H1 (cell line): ENCODE results near the gene SLC51B.

Source experiments
- CREB1 ChIP-seq: IDR thresholded peaks from 2 replicates; pipeline ENCODE4 v1.6.1; 2012; ENCODE audit warnings: inconsistent platforms
- CTCF ChIP-seq, 3 experiments: IDR thresholded peaks; 1 replicate in 2 of 3; 2 replicates in 1 of 3; pipeline versions ENCODE4 v1.5.1 to v1.6.1; 2011; ENCODE audit warnings: low read length in 3 of 3, mild to moderate bottlenecking in 3 of 3, inconsistent platforms in 2 of 3, low read depth in 1 of 3, moderate library complexity in 1 of 3; ENCODE audit not compliant: insufficient read depth in 1 of 3; ENCODE audit errors: control extremely low read depth in 1 of 3
- GABPA ChIP-seq: IDR thresholded peaks from 2 replicates; pipeline ENCODE4 v1.6.1; 2011; ENCODE audit warnings: mild to moderate bottlenecking, low read length, moderate library complexity, borderline replicate concordance; ENCODE audit not compliant: insufficient read depth
- POLR2A ChIP-seq, 2 experiments: IDR thresholded peaks; 1 replicate in 1 of 2; 2 replicates in 1 of 2; pipeline ENCODE4 v1.6.1; 2011; ENCODE audit warnings: low read depth in 2 of 2, low read length in 2 of 2, mild to moderate bottlenecking in 2 of 2; ENCODE audit errors: control extremely low read depth in 1 of 2
- SP4 ChIP-seq: IDR thresholded peaks from 2 replicates; pipeline ENCODE4 v1.6.1; 2012; ENCODE audit warnings: low read length, inconsistent platforms

- TF ChIP-seq CREB1: no peak
- TF ChIP-seq CTCF (IDR thresholded peaks at IDR 0.05; ENCODE audit: control extremely low read depth in 1 of 3, insufficient read depth in 1 of 3, low read depth in 1 of 3, low read length in 3 of 3): no peak
- TF ChIP-seq SP4: no peak
- no peak for TF ChIP-seq POLR2A (IDR thresholded peaks at IDR 0.05; ENCODE audit: control extremely low read depth in 1 of 2, low read depth in 2 of 2, low read length in 2 of 2)
- no peak for TF ChIP-seq GABPA
Measured at GRCh38 chr15:65059931-65060596, 14.9 kb downstream of the SLC51B start.
